SHP77 treated with DMSO at 0.1 percent for 48 hours (cell line): Measurements from ENCODE around the gene SLC29A2.
A peak's percentile ranks its signal among the peaks of the same experiment; 100 is the strongest.

Source experiments
- DNase-seq: peaks from one replicate; lab custom pipeline; 2025; lab: John Stamatoyannopoulos, UW

SLC29A2 gene

GRCh38 chr11:66347425-66348276 lies 23.9 kb downstream of the SLC29A2 start, which contains the start of gene B4GAT1:
Gene B4GAT1 (minus strand): TSS chr11:66347629. CDS start chr11:66347545, 84 bp downstream.
- DNase-seq = peak; percentile 81

GRCh38 chr11:66346476-66347424 lies 24.8 kb downstream of the SLC29A2 start:
- no peak for DNase-seq

GRCh38 chr11:66345316-66345649 lies 26.3 kb downstream of the SLC29A2 start:
- DNase-seq = no peak

- DNase-seq = peak; percentile 95
Measured at GRCh38 chr11:66344550-66345315, 26.8 kb downstream of the SLC29A2 start, which contains the start of gene BRMS1. Gene BRMS1 (minus strand): TSS chr11:66345104. CDS start chr11:66342234, 2,870 bp downstream.

GRCh38 chr11:66343176-66343575 lies 28.4 kb downstream of the SLC29A2 start:
- no peak for DNase-seq

GRCh38 chr11:66341502-66342126 lies 29.9 kb downstream of the SLC29A2 start:
- no peak for DNase-seq

- DNase-seq = no peak
Measured at GRCh38 chr11:66340596-66341501, 30.7 kb downstream of the SLC29A2 start.

- no peak for DNase-seq
Measured at GRCh38 chr11:66339686-66340483, 31.7 kb downstream of the SLC29A2 start.

- DNase-seq = no peak
Measured at GRCh38 chr11:66339162-66339675, 32.3 kb downstream of the SLC29A2 start.

- DNase-seq = no peak
Measured at GRCh38 chr11:66338276-66339161, 33.0 kb downstream of the SLC29A2 start.

GRCh38 chr11:66337103-66337899 lies 34.3 kb downstream of the SLC29A2 start:
- DNase-seq = no peak

- peak; percentile 92 for DNase-seq
Measured at GRCh38 chr11:66336234-66337102, 35.1 kb downstream of the SLC29A2 start, which contains the start of gene RIN1. Gene RIN1 (minus strand): TSS chr11:66336434. CDS start chr11:66336402, 32 bp downstream.

- no peak for DNase-seq
Measured at GRCh38 chr11:66335531-66336233, 35.9 kb downstream of the SLC29A2 start.

- no peak for DNase-seq
Measured at GRCh38 chr11:66334605-66335442, 36.7 kb downstream of the SLC29A2 start.
